Heart left ventricle (tissue), 16 donors: ENCODE measurements around the gene SMG1. TPM values are rescaled to one million over a fixed set of nuclear protein-coding genes. Genes with fewer than 3 reads are reported as not detected.
"Not testable (repeated sequence)": the region's sequence is repeated elsewhere in the genome, so short reads cannot be mapped to it uniquely, and the experiment has no call there.

ENCODE experiments used
- ATAC-seq, 4 donors: fragments of 200-7000 bp; cut with Tn5 transposase; one replicate each; pipeline ENCODE4 v1.9.1; 2020 to 2022; ENCODE audit warnings: moderate library complexity in 4 of 4, mild to moderate bottlenecking in 3 of 4, moderate number of reproducible peaks in 1 of 4
- DNase-seq, 5 donors: peaks; one replicate each; pipeline ENCODE4 v3.0.0-alpha.2; 2020
- H3K27ac ChIP-seq, 12 donors: fragments of 200-600 bp; sonication (generic) in 4 of 12; one replicate each; pipeline versions ENCODE4 v1.5.0 to v1.8.0; 2016 to 2022; ENCODE audit warnings: mild to moderate bottlenecking in 2 of 12
- H3K27me3 ChIP-seq, 9 donors: fragments of 200-600 bp; sonication (generic) in 2 of 9; one replicate each; pipeline versions ENCODE4 v1.5.1 to v1.8.0; 2016 to 2022; ENCODE audit warnings: mild to moderate bottlenecking in 3 of 9
- H3K36me3 ChIP-seq, 9 donors: fragments of 200-600 bp; sonication (generic) in 2 of 9; one replicate each; pipeline versions ENCODE4 v1.5.0 to v1.8.0; 2018 to 2022; ENCODE audit warnings: mild to moderate bottlenecking in 2 of 9
- H3K4me1 ChIP-seq, 12 donors: fragments of 200-600 bp; sonication (generic) in 4 of 12; one replicate each; pipeline versions ENCODE4 v1.5.0 to v1.8.0; 2016 to 2022; ENCODE audit warnings: mild to moderate bottlenecking in 3 of 12
- H3K4me3 ChIP-seq, 12 donors: fragments of 200-600 bp; sonication (generic) in 4 of 12; one replicate each; pipeline versions ENCODE4 v1.5.0 to v1.8.0; 2017 to 2022; ENCODE audit warnings: mild to moderate bottlenecking in 9 of 12, moderate library complexity in 4 of 12
- H3K9me3 ChIP-seq, 12 donors: fragments of 200-600 bp; sonication (generic) in 4 of 12; one replicate each; pipeline versions ENCODE4 v1.5.0 to v1.8.0; 2016 to 2022; ENCODE audit warnings: mild to moderate bottlenecking in 1 of 12
- WGBS, 4 donors: extraction: QIAGEN DNeasy Blood & Tissue Kit in 2 of 4; methylation state at CpG; one replicate each; pipeline versions ENCODE4 v1.1.5 to v1.1.7; 2013 to 2018; 5-methylcytosine and 5-hydroxymethylcytosine counted together
- intact Hi-C, 10 donors: fragments of 100-400 bp; cut with DNase I; formaldehyde crosslinking; loops; one replicate each; pipeline versions ENCODE4 v1.11.1 to v1.14.2; 2022
- polyA plus RNA-seq, 2 donors: library from polyadenylated mRNA; stranded (reverse); fragments of 200-250 nt; gene quantifications; one replicate each; pipeline ENCODE4 v1.2.3, GENCODE V29; 2013
- total RNA-seq, 9 donors: library from RNA; depleted of rRNA in 2 of 9; stranded (reverse); fragments of >200 nt in 2 of 9; fragmentation: NEBNext Ultra II Directional in 3 of 9; extraction: Animal tissue kit (Norgen Biotek cat#: 25700) in 3 of 9; gene quantifications; one replicate each; pipeline versions ENCODE4 v1.1.0 to v1.2.4, GENCODE V29; 2016 to 2023
- donor health status: ischemic (EF 13 %, LVEDD 7.1; RV severe dilation, severe dysfunction).
- donor health status: healthy with polysubstance abuse.
- donor health status: DM: no; HTN: yes; CAD: no.
- donor health status: DM: no; HTN: no; CAD: no.
- donor health status: ischemic (EF 25% LVEDD 6.9; RV normal size, moderate dysfunction).
- donor health status: ischemic (EF 25% LVEDD 5.7; RV mildly dilated, moderate dysfunction).
- donor health status: healthy.
- donor health status: DM: yes; HTN: yes; CAD: no.
- donor health status: ischemic (EF 35%, LVEDD 5.7; RV mildly dilated, moderate dysfunction).
- donor health status: nonischemic (EF 11% LVEDD 7.7; RV severe dilation, severe dysfunction).
- donor health status: DM: yes; HTN: yes; CAD: no.
- donor health status: PGD.
- donor health status: ischemic (EF 29% LVEDD 5.4; RV normal size, mild dysfunction).
- donor health status: nonischemic (EF 23%, LVEDD 6.1; RV moderate dilation, normal function).

The SMG1 gene
- total and polyA plus RNA-seq, 11 donors = 15.9 to 78.0 (median 46.8) TPM

DNA sequence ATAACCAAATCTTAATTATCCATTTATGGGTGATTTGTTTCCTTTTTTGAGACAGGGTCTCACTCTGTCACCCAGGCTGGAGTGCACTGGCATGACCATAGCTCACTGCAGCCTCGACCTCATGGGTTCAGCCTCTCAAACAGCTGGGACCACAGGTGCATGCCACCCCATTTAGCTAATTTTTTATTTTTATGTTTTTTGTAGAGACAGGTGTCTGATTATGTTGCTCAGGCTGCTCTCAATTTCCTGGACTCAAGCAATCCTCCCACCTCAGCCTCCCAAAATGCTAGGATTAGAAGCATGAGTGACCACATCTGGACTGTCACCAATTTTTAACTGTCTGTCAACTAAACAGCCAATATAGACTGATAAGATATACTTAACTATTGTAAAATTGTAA is 25.0 kb downstream of the SMG1 start:
- 83 to 100% (median 86%) methylated on average over 1 of the region's 1 CpG for WGBS, 4 donors
- H3K36me3 ChIP-seq, H3K27me3 ChIP-seq, ATAC-seq, H3K4me3 ChIP-seq, H3K9me3 ChIP-seq, H3K27ac ChIP-seq, DNase-seq, intact Hi-C loops: not testable (repeated sequence)
- peaks cover 0 to 57% (median 32%) of the 10 kb centered on the region in 12 donors for H3K4me1 ChIP-seq

GRCh38 chr16:18884456-18884855 is 41.8 kb downstream of the SMG1 start:
- WGBS, 4 donors = 88 to 92% (median 92%) methylated on average over 2 of the region's 2 CpGs
- intact Hi-C loops = not testable (repeated sequence)

GRCh38 chr16:18877734-18878133 is 48.5 kb downstream of the SMG1 start:
- DNase-seq, H3K27ac ChIP-seq, H3K9me3 ChIP-seq, intact Hi-C loops, H3K27me3 ChIP-seq, ATAC-seq, H3K4me1 ChIP-seq, H3K4me3 ChIP-seq: not testable (repeated sequence)
- peaks cover 0 to 98% (median 68%) of the 10 kb centered on the region in 9 donors for H3K36me3 ChIP-seq
- 91 to 94% (median 94%) methylated on average over 4 of the region's 4 CpGs for WGBS, 4 donors

More at GRCh38 chr16:18884456-18884855, 41.8 kb downstream of the SMG1 start:
- not testable (repeated sequence) for H3K9me3 ChIP-seq, H3K4me1 ChIP-seq, H3K4me3 ChIP-seq, ATAC-seq, DNase-seq, H3K27ac ChIP-seq, H3K27me3 ChIP-seq
- peaks cover 0 to 89% (median 60%) of the 10 kb centered on the region in 9 donors for H3K36me3 ChIP-seq

- H3K4me1 ChIP-seq, intact Hi-C loops, DNase-seq, H3K4me3 ChIP-seq, ATAC-seq, H3K27me3 ChIP-seq, H3K9me3 ChIP-seq, H3K27ac ChIP-seq: not testable (repeated sequence)
- 79 to 87% (median 83%) methylated on average over 4 of the region's 4 CpGs for WGBS, 4 donors
- H3K36me3 ChIP-seq = peaks cover 0 to 97% (median 72%) of the 10 kb centered on the region in 9 donors
These were observed 48.9 kb downstream of the SMG1 start for GRCh38 chr16:18877259-18877658.

GRCh38 chr16:18876301-18876700 is 49.9 kb downstream of the SMG1 start:
- intact Hi-C loops, DNase-seq, H3K4me3 ChIP-seq, H3K4me1 ChIP-seq, H3K27me3 ChIP-seq, H3K27ac ChIP-seq, ATAC-seq, H3K9me3 ChIP-seq: not testable (repeated sequence)
- WGBS, 4 donors = 93 to 96% (median 94%) methylated on average over 5 of the region's 5 CpGs
- peaks cover 0 to 97% (median 72%) of the 10 kb centered on the region in 9 donors for H3K36me3 ChIP-seq

GRCh38 chr16:18869043-18869771 is 57.0 kb downstream of the SMG1 start:
- DNase-seq, intact Hi-C loops: not testable (repeated sequence)

DNA sequence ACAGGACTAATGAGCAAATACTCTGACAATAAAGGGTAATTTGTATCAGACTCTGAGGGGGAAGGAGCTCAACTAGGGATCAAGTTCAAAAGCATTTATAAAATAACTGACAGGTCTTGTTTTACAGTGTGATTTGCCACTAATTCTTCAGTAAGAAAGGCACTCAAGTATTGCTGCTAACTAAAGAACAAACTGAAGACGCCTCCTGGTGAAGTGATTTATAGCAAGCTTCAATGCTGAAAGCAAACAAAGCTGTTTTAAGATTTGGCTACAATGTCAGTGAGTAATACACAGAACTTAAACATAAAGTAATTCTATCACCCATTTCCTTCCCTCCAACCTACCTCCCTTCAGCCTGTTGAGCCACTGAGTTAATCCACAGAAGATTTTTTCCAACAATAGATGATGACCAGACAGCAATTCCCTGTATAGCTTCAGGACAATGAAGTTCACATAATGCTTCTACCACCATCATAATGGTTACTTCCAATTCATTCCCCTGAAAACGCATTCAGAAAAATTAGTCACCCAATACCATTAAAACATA is 59.9 kb downstream of the SMG1 start:
- ATAC-seq, H3K27ac ChIP-seq, H3K9me3 ChIP-seq, H3K27me3 ChIP-seq, DNase-seq, H3K4me3 ChIP-seq, H3K4me1 ChIP-seq, intact Hi-C loops: not testable (repeated sequence)
- 93 to 98% (median 97%) methylated on average over 2 of the region's 2 CpGs for WGBS, 4 donors
- peaks cover 0 to 95% (median 83%) of the 10 kb centered on the region in 9 donors for H3K36me3 ChIP-seq

More at GRCh38 chr16:18869043-18869771, 57.0 kb downstream of the SMG1 start:
- not testable (repeated sequence) for ATAC-seq, H3K4me3 ChIP-seq, H3K4me1 ChIP-seq, H3K27me3 ChIP-seq, H3K27ac ChIP-seq, H3K9me3 ChIP-seq
- 5 to 44% (median 26%) methylated on average over 2 of the region's 2 CpGs for whole genome bisulfite sequencing, 4 donors
- peaks cover 0 to 97% (median 96%) of the 10 kb centered on the region in 9 donors for H3K36me3 ChIP-seq

DNA sequence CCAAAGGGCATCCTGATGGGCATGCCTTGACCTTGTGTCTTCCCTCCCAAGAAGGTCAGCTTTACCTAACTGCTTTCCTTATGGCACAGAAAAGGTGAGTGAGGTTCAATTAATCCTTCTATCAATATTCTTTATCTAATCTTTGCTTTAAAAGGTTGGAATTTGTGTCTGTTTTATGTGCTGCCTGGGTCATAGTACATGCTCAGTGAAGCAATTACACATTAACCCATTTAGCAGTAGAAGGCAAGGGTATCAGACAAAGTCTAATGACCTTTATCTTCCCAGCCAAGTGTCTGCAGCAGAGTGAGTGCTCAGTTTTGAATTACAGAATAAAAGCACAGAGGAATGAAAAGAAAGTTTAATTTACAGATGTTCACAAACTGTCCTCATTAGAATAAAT is 63.3 kb downstream of the SMG1 start:
- ATAC-seq, H3K27me3 ChIP-seq, H3K4me1 ChIP-seq, intact Hi-C loops, DNase-seq, H3K27ac ChIP-seq, H3K9me3 ChIP-seq, H3K4me3 ChIP-seq: not testable (repeated sequence)
- H3K36me3 ChIP-seq = peaks cover 0 to 91% (median 67%) of the 10 kb centered on the region in 9 donors
